PC-9 (cell line): ENCODE results near the gene LRRC26. TPM values are rescaled to one million over a fixed set of nuclear protein-coding genes. Genes with fewer than 3 reads are reported as not detected.

ENCODE experiments used
- BruUV-seq: library from RNA; stranded (reverse); fragments of 400-500 nt; replicated peaks from 2 replicates; lab custom pipeline; 2021; lab: Mats Ljungman, UMichigan
- CTCF ChIA-PET: fragments of 300-600 bp; sonication (Branson Sonifier 250); formaldehyde crosslinking; loops from one replicate; lab custom pipeline; 2022; ENCODE audit warnings: antibody characterized with exemption; lab: Charles Lee
- POLR2A ChIA-PET: fragments of 300-600 bp; sonication (Branson Sonifier 250); formaldehyde crosslinking; loops from one replicate; lab custom pipeline; 2022; ENCODE audit warnings: antibody characterized with exemption; ENCODE audit not compliant: unreplicated experiment; lab: Charles Lee
- DNase-seq, 2 experiments: peaks; one replicate each; pipeline versions ENCODE4 v3.0.0 to v3.0.0-alpha.2; 2015 to 2022; ENCODE audit warnings: mixed read lengths in 1 of 2
- H2AFZ ChIP-seq: fragments of 200-600 bp; sonication (generic); 2 replicates; pipeline ENCODE4 v1.8.1; 2017; ENCODE audit warnings: antibody characterized with exemption
- H3F3A ChIP-seq: fragments of 200-600 bp; sonication (generic); 2 replicates; pipeline ENCODE4 v1.8.1; 2017; ENCODE audit warnings: antibody characterized with exemption, mild to moderate bottlenecking, low read depth; ENCODE audit not compliant: insufficient read depth
- H3K27ac ChIP-seq: fragments of 200-600 bp; sonication (generic); 2 replicates; pipeline ENCODE4 v1.6.1; 2016; ENCODE audit warnings: mixed run types
- H3K27me3 ChIP-seq: fragments of 200-600 bp; sonication (generic); 2 replicates; pipeline ENCODE4 v1.6.1; 2016; ENCODE audit warnings: low read depth, mixed run types; ENCODE audit not compliant: insufficient read depth
- H3K36me3 ChIP-seq: fragments of 200-600 bp; sonication (generic); 2 replicates; pipeline ENCODE4 v1.6.1; 2016; ENCODE audit warnings: low read depth, mixed run types
- H3K4me1 ChIP-seq: fragments of 200-600 bp; sonication (generic); replicated peaks from 2 replicates; pipeline ENCODE4 v1.6.1; 2016; ENCODE audit warnings: mixed run types; ENCODE audit not compliant: insufficient read depth
- H3K4me2 ChIP-seq: fragments of 200-600 bp; sonication (generic); 2 replicates; pipeline ENCODE4 v1.6.1; 2017; ENCODE audit warnings: mixed run types
- H3K4me3 ChIP-seq: fragments of 200-600 bp; sonication (generic); 2 replicates; pipeline ENCODE4 v1.6.1; 2016; ENCODE audit warnings: mixed run types
- H3K79me2 ChIP-seq: fragments of 200-600 bp; sonication (generic); 2 replicates; pipeline ENCODE4 v1.6.1; 2017; ENCODE audit warnings: low read depth, mixed run types
- H3K9me2 ChIP-seq: fragments of 200-600 bp; sonication (generic); 2 replicates; pipeline ENCODE4 v1.8.1; 2017; ENCODE audit warnings: mild to moderate bottlenecking; ENCODE audit not compliant: insufficient read depth
- H3K9me3 ChIP-seq: fragments of 200-600 bp; sonication (generic); 2 replicates; pipeline ENCODE4 v1.8.1; 2016; ENCODE audit warnings: low read depth; ENCODE audit not compliant: insufficient read depth
- H4K20me1 ChIP-seq: fragments of 200-600 bp; sonication (generic); 2 replicates; pipeline ENCODE4 v1.8.1; 2017; ENCODE audit not compliant: insufficient read depth
- EZH2 ChIP-seq: fragments of 200-600 bp; sonication (generic); IDR thresholded peaks from 2 replicates; pipeline ENCODE4 v1.8.0; 2017; ENCODE audit warnings: antibody characterized with exemption, low read depth
- intact Hi-C: fragments of 100-400 bp; cut with micrococcal nuclease; formaldehyde crosslinking; loops from one replicate; pipeline ENCODE4 v1.10.0; 2022; ENCODE audit not compliant: unreplicated experiment
- total RNA-seq: library from RNA; stranded (reverse); gene quantifications from 2 replicates; pipeline ENCODE4 v1.2.3, GENCODE V29; 2021
- TF ChIP-seq, protein P1 (sequence below): fragments of 200-600 bp; sonication (generic); conservative IDR thresholded peaks from 2 replicates; pipeline ENCODE4 v1.6.1; 2017; ENCODE audit warnings: mixed run types, antibody characterized with exemption, mild to moderate bottlenecking, moderate library complexity

LRRC26 gene
- total RNA-seq, 1 experiment from 2014 or later = 2.3 TPM

GRCh38 chr9:137217276-137218211, 47.7 kb upstream of the LRRC26 start:
- Histone ChIP-seq H3K27ac (no peak overlapping the region), H3K4me2 (peak overlapping the region; percentile 72), H2AFZ (no peak overlapping the region), H3K4me1 (peaks cover 26% of the 10 kb centered on the region), H3K27me3 (no peaks in the 10 kb centered on the region), H3K9me3 (no peaks in the 10 kb centered on the region), H3K4me3 (peak overlapping the region; percentile 26; the same call in 1 of the 2 replicates), H3K79me2 (no peaks in the 10 kb centered on the region), H3K36me3 (no peaks in the 10 kb centered on the region), H4K20me1 (no peaks in the 10 kb centered on the region; the same call in 1 of the 2 replicates), H3K9me2 (no peaks in the 10 kb centered on the region), H3F3A (peaks cover 28% of the 10 kb centered on the region)
- DNase-seq = peak; percentile 72 to 97
- no peak for TF ChIP-seq EZH2
- TF ChIP-seq, protein P1, sequence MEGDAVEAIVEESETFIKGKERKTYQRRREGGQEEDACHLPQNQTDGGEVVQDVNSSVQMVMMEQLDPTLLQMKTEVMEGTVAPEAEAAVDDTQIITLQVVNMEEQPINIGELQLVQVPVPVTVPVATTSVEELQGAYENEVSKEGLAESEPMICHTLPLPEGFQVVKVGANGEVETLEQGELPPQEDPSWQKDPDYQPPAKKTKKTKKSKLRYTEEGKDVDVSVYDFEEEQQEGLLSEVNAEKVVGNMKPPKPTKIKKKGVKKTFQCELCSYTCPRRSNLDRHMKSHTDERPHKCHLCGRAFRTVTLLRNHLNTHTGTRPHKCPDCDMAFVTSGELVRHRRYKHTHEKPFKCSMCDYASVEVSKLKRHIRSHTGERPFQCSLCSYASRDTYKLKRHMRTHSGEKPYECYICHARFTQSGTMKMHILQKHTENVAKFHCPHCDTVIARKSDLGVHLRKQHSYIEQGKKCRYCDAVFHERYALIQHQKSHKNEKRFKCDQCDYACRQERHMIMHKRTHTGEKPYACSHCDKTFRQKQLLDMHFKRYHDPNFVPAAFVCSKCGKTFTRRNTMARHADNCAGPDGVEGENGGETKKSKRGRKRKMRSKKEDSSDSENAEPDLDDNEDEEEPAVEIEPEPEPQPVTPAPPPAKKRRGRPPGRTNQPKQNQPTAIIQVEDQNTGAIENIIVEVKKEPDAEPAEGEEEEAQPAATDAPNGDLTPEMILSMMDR = no peak
- BruUV-seq = TSS peak; percentile 59
- CTCF ChIA-PET = interaction anchor here (0.6 kb wide), 2 partner anchors 170 to 344 kb away, joined by 3 to 11 read pairs; no protein-coding TSS in a partner anchor
- intact Hi-C loops = loop anchor here (1.0 to 2.0 kb wide), 2 partner anchors 17 to 28 kb away; partner anchors contain the start of gene TPRN
- POLR2A ChIA-PET = interaction anchor here (0.5 to 0.7 kb wide), 3 partner anchors 17 to 319 kb away, joined by 3 to 6 read pairs (median 4); no protein-coding TSS in a partner anchor

DNA sequence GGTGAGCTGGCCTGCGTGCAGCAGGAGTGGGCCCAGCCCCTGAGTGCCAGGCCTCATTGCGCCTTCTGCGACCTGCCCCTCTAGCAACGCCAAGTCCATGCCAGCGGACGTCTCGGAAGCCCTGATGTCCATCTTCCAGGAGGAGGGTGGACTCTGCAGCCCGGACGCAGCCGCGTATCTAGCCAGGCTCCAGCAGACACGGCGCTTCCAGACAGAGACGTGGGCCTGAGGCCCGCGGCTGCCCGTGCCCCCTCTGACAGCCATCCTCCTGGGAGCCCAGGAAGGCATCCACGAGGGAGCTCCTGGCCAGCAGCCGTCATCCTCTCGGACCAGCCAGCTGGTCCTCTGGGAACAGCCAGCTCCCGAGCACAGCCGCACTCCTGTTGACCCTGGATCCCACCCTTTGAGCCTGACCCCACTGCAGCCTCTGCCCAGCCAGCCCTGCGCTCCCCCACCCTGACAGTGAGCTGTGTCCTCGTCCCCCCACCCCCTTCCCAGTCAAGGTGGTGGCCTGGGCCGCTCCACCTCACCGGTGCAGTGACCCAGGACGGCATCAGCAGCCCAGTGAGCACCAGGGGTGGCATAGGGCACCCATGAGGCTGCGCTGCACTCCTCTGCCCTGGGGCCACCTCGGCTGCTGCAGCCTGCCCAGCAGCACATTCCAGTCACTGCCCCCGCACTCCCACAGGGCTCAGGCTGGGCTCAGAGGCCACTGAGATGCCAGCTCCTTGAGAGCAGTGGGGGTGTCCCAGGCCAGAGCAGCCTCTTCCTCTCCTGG, 46.5 kb upstream of the LRRC26 start:
- H2AFZ ChIP-seq = no peak overlapping the region
- H4K20me1 ChIP-seq = no peaks in the 10 kb centered on the region; the same call in 1 of the 2 replicates
- H3K4me1 ChIP-seq = peaks cover 26% of the 10 kb centered on the region
- no TSS peak for BruUV-seq
- CTCF ChIA-PET = interaction anchor here (0.6 to 1.0 kb wide), 3 partner anchors 20 to 94 kb away, joined by 3 read pairs; no protein-coding TSS in a partner anchor
- H3K27ac ChIP-seq = no peak overlapping the region
- TF ChIP-seq EZH2 = no peak
- TF ChIP-seq, protein P1 = no peak
- POLR2A ChIA-PET = interaction anchor here (0.6 kb wide), 4 partner anchors 15 to 432 kb away, joined by 3 to 5 read pairs (median 4); no protein-coding TSS in a partner anchor
- H3K9me2 ChIP-seq = no peaks in the 10 kb centered on the region
- no peak overlapping the region for H3K4me3 ChIP-seq
- no peaks in the 10 kb centered on the region for H3K27me3 ChIP-seq
- H3K9me3 ChIP-seq = no peaks in the 10 kb centered on the region
- H3K36me3 ChIP-seq = no peaks in the 10 kb centered on the region
- intact Hi-C loops = loop anchor here (2.0 kb wide), 1 partner anchor 16 kb away; the partner anchor contains the start of gene TPRN
- H3F3A ChIP-seq = peaks cover 28% of the 10 kb centered on the region
- no peak for DNase-seq
- H3K79me2 ChIP-seq = no peaks in the 10 kb centered on the region
- peak overlapping the region; percentile 72 for H3K4me2 ChIP-seq
